Skeletal muscle satellite cell (primary cell): Measurements from ENCODE around the gene EXO1. TPM values are rescaled to one million over a fixed set of nuclear protein-coding genes. Genes with fewer than 3 reads are reported as not detected.
"Not testable (repeated sequence)": the region's sequence is repeated elsewhere in the genome, so short reads cannot be mapped to it uniquely, and the experiment has no call there.

Experiments
- H3K27me3 ChIP-seq: 2 replicates; pipeline ENCODE4 v1.7.0; 2013; ENCODE audit warnings: low read length; ENCODE audit not compliant: control insufficient read depth, insufficient read depth
- H3K36me3 ChIP-seq: 2 replicates; pipeline ENCODE4 v1.7.0; 2013; ENCODE audit warnings: mild to moderate bottlenecking, control low read depth, low read length; ENCODE audit not compliant: insufficient read depth
- H3K4me1 ChIP-seq: 2 replicates; pipeline ENCODE4 v1.7.0; 2013; ENCODE audit warnings: low read length; ENCODE audit not compliant: control insufficient read depth, insufficient read depth
- H3K4me2 ChIP-seq: 2 replicates; pipeline ENCODE4 v1.7.0; 2013; ENCODE audit warnings: mild to moderate bottlenecking, low read length
- H3K4me3 ChIP-seq: 2 replicates; pipeline ENCODE4 v1.7.0; 2013; ENCODE audit warnings: low read length
- H3K9ac ChIP-seq: 2 replicates; pipeline ENCODE4 v1.7.0; 2013; ENCODE audit warnings: mild to moderate bottlenecking, low read depth, low read length, moderate library complexity
- H3K9me3 ChIP-seq: replicated peaks from 2 replicates; pipeline ENCODE4 v1.7.0; 2013; ENCODE audit warnings: mild to moderate bottlenecking, control low read depth, low read length
- total RNA-seq: library from RNA; depleted of rRNA; stranded (reverse); fragments of >200 nt; gene quantifications from 2 replicates; pipeline ENCODE4 v1.2.3, GENCODE V29; 2012; rRNA removed

Gene EXO1
- total RNA-seq, result 15.3 and 17.5 TPM in 2 replicates

DNA sequence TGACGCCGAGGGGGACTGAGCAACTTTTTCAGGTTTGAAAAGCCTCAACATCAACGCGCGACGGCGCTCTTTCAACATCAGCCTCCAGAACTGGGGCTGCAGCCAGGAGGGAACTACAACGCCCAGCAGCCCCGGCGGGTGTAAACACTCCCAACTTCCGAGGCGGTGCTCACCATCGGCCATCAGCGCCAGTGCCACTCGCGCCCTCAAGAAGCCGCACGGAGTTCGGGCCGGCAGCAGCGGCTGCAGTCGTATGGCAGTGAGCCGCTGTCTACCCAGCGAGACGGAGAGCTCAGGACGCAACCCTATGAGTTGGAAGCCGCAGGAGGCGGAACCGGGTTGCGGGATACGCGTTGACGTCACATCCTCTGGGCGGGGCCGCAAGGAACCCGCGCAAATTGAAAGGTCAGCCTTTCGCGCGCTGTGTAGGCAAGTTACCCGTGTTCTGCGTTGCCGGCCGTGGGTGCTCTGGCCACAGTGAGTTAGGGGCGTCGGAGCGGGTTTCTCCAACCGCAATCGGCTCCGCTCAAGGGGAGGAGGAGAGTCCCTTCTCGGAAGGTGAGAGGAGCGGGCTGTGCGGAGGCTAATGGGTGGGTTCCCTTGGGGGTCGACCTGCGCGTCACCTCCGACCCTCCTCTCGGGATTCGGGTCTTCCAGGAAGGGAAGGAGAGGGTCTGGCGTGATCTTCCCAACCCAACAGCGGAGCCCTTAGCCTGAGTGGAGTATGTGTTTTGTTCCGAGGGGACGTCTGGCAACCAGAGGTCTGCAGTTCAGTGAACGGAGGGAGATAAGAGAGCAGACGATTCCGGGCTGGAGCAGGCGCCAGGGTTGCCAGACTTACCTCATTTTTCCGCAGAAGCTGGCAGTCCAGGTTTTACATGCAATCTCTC lies at the start of gene EXO1:
TSS of gene EXO1 (plus strand) at position 409 of the 890 bp plus-strand sequence. CDS start 2,222 bp downstream, outside the sequence.
- Histone ChIP-seq H3K27me3 (no peaks in the 10 kb centered on the region), H3K4me2 (peak within 1 kb of the TSS; percentile 93), H3K9me3 (no peaks in the 10 kb centered on the region), H3K36me3 (no peaks in the 10 kb centered on the region), H3K4me3 (peak within 1 kb of the TSS; percentile 91), H3K9ac (peak within 1 kb of the TSS; percentile 93), H3K4me1 (peaks cover 19% of the 10 kb centered on the region)

GRCh38 chr1:241799416-241799815 lies 48.6 kb upstream of the EXO1 start:
- H3K4me1 ChIP-seq, result no peaks in the 10 kb centered on the region
- H3K36me3 ChIP-seq, result no peaks in the 10 kb centered on the region
- H3K4me2 ChIP-seq, result no peak overlapping the region
- no peaks in the 10 kb centered on the region for H3K9me3 ChIP-seq
- no peak overlapping the region for H3K9ac ChIP-seq
- no peaks in the 10 kb centered on the region for H3K27me3 ChIP-seq
- H3K4me3 ChIP-seq, result no peak overlapping the region

GRCh38 chr1:241800640-241801039 lies 47.4 kb upstream of the EXO1 start:
- H3K36me3 ChIP-seq, result no peaks in the 10 kb centered on the region
- H3K4me3 ChIP-seq, result no peak overlapping the region
- H3K9ac ChIP-seq, result no peak overlapping the region
- no peaks in the 10 kb centered on the region for H3K4me1 ChIP-seq
- no peak overlapping the region for H3K4me2 ChIP-seq
- H3K27me3 ChIP-seq, result no peaks in the 10 kb centered on the region
- no peaks in the 10 kb centered on the region for H3K9me3 ChIP-seq

DNA sequence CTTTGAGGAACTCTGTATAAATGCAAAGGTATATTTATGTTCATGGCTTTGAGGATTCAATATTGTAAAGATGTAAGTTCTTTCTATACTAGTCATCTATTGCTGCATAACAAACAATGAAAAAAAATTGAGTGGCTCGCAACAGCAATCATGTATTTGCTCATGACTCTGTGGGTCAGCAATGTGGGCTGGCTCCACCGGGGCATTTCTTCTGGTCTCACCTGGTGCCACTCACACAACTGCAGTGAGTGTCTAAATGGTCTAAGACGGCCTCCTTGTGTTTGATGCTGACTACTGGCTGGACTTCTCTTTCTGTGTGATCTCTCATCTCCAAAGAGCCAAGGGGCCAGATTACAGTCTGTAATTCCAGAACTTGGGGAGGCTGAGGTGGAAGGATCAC lies 45.1 kb upstream of the EXO1 start:
- no peak overlapping the region for H3K9ac ChIP-seq
- H3K36me3 ChIP-seq, result no peaks in the 10 kb centered on the region
- H3K4me1 ChIP-seq, result no peaks in the 10 kb centered on the region
- no peak overlapping the region for H3K4me2 ChIP-seq
- no peaks in the 10 kb centered on the region for H3K27me3 ChIP-seq
- no peaks in the 10 kb centered on the region for H3K9me3 ChIP-seq
- no peak overlapping the region for H3K4me3 ChIP-seq

DNA sequence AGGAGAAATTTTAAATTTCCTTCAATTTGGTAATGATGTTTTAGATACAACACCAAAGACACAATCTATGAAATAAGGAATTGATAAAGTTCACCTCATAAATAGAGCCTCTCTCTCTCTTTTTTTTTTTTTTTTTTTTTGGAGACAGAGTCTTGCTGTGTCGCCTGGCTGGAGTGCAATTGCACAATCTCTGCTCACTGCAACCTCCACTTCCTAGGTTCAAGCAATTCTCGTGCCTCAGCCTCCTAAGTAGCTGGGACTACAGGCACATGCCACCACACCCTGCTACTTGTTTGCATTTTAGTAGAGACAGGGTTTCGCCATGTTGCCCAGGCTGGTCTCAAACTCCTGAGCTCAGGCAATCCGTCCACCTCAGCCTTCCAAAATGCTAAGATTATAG lies 43.3 kb upstream of the EXO1 start:
- not testable (repeated sequence) for H3K27me3 ChIP-seq, H3K4me2 ChIP-seq, H3K36me3 ChIP-seq, H3K9ac ChIP-seq, H3K4me1 ChIP-seq, H3K4me3 ChIP-seq, H3K9me3 ChIP-seq

DNA sequence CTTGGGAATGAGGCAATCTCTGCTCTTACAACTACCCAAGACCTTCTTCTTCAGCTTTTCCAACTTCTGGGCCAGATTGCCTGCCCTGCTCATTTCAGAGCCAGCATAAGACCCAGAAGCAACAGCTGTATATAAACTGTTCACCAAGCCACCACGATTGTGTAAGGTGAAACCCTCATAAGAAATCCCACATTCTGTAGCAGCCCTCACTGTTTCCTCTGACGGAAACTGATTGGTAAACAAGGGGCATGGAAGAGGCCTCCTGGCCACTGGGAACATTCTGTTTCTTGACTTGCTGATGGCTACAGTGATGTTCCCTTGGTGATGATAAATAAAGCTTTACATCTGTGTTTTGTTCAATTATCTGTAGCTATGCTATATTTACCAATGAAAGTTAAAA lies 39.7 kb upstream of the EXO1 start:
- H3K4me2 ChIP-seq, result no peak overlapping the region
- H3K27me3 ChIP-seq, result no peaks in the 10 kb centered on the region
- H3K4me3 ChIP-seq, result no peak overlapping the region
- no peaks in the 10 kb centered on the region for H3K36me3 ChIP-seq
- no peak overlapping the region for H3K9ac ChIP-seq
- no peaks in the 10 kb centered on the region for H3K9me3 ChIP-seq
- H3K4me1 ChIP-seq, result no peaks in the 10 kb centered on the region

GRCh38 chr1:241810769-241811405 lies 37.1 kb upstream of the EXO1 start:
- Histone ChIP-seq H3K9me3 (no peaks in the 10 kb centered on the region), H3K36me3 (no peaks in the 10 kb centered on the region), H3K4me1 (peaks cover 3% of the 10 kb centered on the region), H3K4me2 (no peak overlapping the region), H3K9ac (no peak overlapping the region), H3K4me3 (no peak overlapping the region), H3K27me3 (no peaks in the 10 kb centered on the region)

GRCh38 chr1:241813768-241814320 lies 34.2 kb upstream of the EXO1 start:
- H3K4me3 ChIP-seq, result no peak overlapping the region
- no peaks in the 10 kb centered on the region for H3K27me3 ChIP-seq
- H3K9ac ChIP-seq, result no peak overlapping the region
- no peak overlapping the region for H3K4me2 ChIP-seq
- no peaks in the 10 kb centered on the region for H3K36me3 ChIP-seq
- H3K4me1 ChIP-seq, result peaks cover 13% of the 10 kb centered on the region
- no peaks in the 10 kb centered on the region for H3K9me3 ChIP-seq

GRCh38 chr1:241816008-241816407 lies 32.0 kb upstream of the EXO1 start:
- Histone ChIP-seq H3K9me3 (no peaks in the 10 kb centered on the region), H3K27me3 (no peaks in the 10 kb centered on the region), H3K9ac (no peak overlapping the region), H3K4me3 (no peak overlapping the region), H3K4me1 (peaks cover 13% of the 10 kb centered on the region), H3K36me3 (no peaks in the 10 kb centered on the region), H3K4me2 (no peak overlapping the region)

- no peak overlapping the region for H3K9ac ChIP-seq
- H3K27me3 ChIP-seq, result no peaks in the 10 kb centered on the region
- peak overlapping the region; percentile 32 for H3K4me2 ChIP-seq
- H3K4me3 ChIP-seq, result no peak overlapping the region
- no peaks in the 10 kb centered on the region for H3K36me3 ChIP-seq
- peaks cover 18% of the 10 kb centered on the region for H3K4me1 ChIP-seq
- no peaks in the 10 kb centered on the region for H3K9me3 ChIP-seq
These were observed 30.6 kb upstream of the EXO1 start for GRCh38 chr1:241817331-241817792.

- peaks cover 18% of the 10 kb centered on the region for H3K4me1 ChIP-seq
- H3K9ac ChIP-seq, result no peak overlapping the region
- no peaks in the 10 kb centered on the region for H3K27me3 ChIP-seq
- H3K4me2 ChIP-seq, result no peak overlapping the region
- no peaks in the 10 kb centered on the region for H3K36me3 ChIP-seq
- no peaks in the 10 kb centered on the region for H3K9me3 ChIP-seq
- H3K4me3 ChIP-seq, result no peak overlapping the region
These were observed 29.9 kb upstream of the EXO1 start for GRCh38 chr1:241817956-241818612.
